ENCODE data around the gene SSBP3. TPM values are rescaled to one million over a fixed set of nuclear protein-coding genes. Genes with fewer than 3 reads are reported as not detected.
"Not testable (repeated sequence)": the region's sequence is repeated elsewhere in the genome, so short reads cannot be mapped to it uniquely, and the experiment has no call there.

SSBP3 gene
- total and polyA plus RNA-seq, 5 experiments from 2014 or later = 16.1 to 93.8 (median 19.8) TPM

DNA sequence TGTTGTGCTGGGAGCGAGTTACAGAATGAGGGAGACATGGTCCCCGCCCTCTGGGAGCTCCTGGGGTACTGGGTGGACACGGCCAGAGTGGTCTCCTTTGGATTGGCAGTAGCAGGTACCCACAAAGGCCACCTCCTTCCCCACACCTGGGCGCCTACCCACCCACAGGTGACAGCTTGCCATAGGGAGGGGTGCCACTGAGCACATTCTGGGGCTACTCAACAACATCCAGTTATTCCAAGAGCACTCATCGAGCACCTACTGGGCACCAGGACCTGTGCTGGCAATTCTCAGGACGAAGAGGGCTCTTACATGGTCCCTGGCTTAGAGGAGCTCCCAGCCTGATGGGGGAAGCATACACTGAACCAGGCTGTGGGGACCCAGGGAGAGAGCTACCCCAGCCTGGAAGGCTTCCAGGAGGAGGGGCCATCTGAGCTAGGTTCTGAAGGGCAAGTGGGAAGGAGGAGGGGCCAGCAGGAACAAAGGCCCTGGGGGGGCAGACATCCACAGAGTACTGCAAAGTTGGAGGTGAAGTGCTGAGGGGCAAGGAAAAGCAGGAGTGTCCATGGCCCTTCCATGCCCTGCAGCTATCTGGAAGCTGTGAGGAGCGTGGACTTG lies 184.2 kb downstream of the SSBP3 start:
- no peaks in the 10 kb centered on the region for H3K9me3 Mint-ChIP-seq
- ATAC-seq = peak in 1 of 2 donors; percentile 36
- H3K27ac Mint-ChIP-seq = peak overlapping the region in 5 of 10 donors; percentile 44 to 92 (median 52)
- H3K36me3 Mint-ChIP-seq = peaks cover 7 to 54% (median 10%) of the 10 kb centered on the region in 3 donors
- no peak for DNase-seq
- no peaks in the 10 kb centered on the region for H3K27me3 Mint-ChIP-seq
- H3K4me3 Mint-ChIP-seq = no peak overlapping the region
- POLR2A ChIA-PET = interaction anchor here (0.6 to 1.4 kb wide), 2 partner anchors 185 to 268 kb away, joined by 4 to 6 read pairs; no protein-coding TSS in a partner anchor
- peaks cover 7 to 40% (median 15%) of the 10 kb centered on the region in 4 donors for H3K4me1 Mint-ChIP-seq

DNA sequence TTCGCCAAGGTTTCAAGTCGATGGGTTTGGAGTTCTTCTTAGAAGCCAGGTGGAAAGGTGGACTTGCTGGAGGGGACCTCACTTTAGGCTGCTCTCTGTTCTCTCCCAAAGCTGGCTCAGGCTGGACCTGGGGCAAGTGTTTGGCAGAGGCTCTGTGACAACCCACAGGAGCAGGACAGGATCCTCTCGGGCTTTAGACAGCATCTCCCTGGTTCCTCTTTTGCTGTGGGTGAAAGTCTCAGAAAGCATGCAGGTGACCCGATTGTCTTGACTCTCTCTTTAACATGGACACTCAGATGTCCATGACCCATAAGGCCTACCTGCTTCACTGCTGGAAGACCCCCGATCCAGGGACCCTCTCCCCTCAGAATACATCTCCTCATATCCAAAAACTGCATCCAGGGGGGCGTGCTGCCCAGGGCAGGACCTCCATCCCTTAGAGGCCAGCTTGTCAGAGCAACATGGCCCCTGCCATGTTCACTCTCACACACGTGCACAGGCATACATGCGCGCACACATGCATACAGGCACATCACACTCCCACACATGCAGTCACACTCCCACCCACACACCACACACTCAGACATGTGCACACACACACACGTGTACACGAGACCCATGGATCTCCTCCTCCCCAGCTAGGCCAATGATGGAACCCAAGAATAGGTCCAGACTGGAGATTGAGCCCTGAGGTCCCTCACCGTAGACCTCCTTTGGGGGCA lies 184.9 kb downstream of the SSBP3 start:
- peaks cover 7 to 40% (median 16%) of the 10 kb centered on the region in 4 donors for H3K4me1 Mint-ChIP-seq
- H3K27me3 Mint-ChIP-seq = no peaks in the 10 kb centered on the region
- POLR2A ChIA-PET = interaction anchor here (0.6 to 1.4 kb wide), 2 partner anchors 186 to 268 kb away, joined by 4 to 6 read pairs; no protein-coding TSS in a partner anchor
- H3K27ac Mint-ChIP-seq = peak overlapping the region in 8 of 10 donors; percentile 36 to 81 (median 50)
- ATAC-seq = peak in 1 of 2 donors; percentile 31
- H3K36me3 Mint-ChIP-seq = peaks cover 7 to 56% (median 10%) of the 10 kb centered on the region in 3 donors
- DNase-seq = no peak
- no peaks in the 10 kb centered on the region for H3K9me3 Mint-ChIP-seq
- H3K4me3 Mint-ChIP-seq = no peak overlapping the region

GRCh38 chr1:54220004-54220811 lies 186.0 kb downstream of the SSBP3 start:
- Mint-ChIP-seq H3K4me1 (peaks cover 7 to 40% (median 16%) of the 10 kb centered on the region in 4 donors), H3K36me3 (peaks cover 7 to 58% (median 10%) of the 10 kb centered on the region in 3 donors), H3K4me3 (no peak overlapping the region), H3K27me3 (no peaks in the 10 kb centered on the region), H3K9me3 (no peaks in the 10 kb centered on the region), H3K27ac (peak overlapping the region in 9 of 10 donors; percentile 4 to 67 (median 43))
- POLR2A ChIA-PET = no interaction called here
- DNase-seq (no peak), ATAC-seq (no peak)

GRCh38 chr1:54219688-54220003 lies 186.5 kb downstream of the SSBP3 start:
- DNase-seq (no peak), ATAC-seq (no peak)
- H3K27me3 Mint-ChIP-seq = no peaks in the 10 kb centered on the region
- H3K4me1 Mint-ChIP-seq = peaks cover 7 to 40% (median 16%) of the 10 kb centered on the region in 4 donors
- POLR2A ChIA-PET = no interaction called here
- H3K36me3 Mint-ChIP-seq = peaks cover 7 to 58% (median 10%) of the 10 kb centered on the region in 3 donors
- H3K27ac Mint-ChIP-seq = peak overlapping the region in 8 of 10 donors; percentile 4 to 67 (median 40)
- H3K4me3 Mint-ChIP-seq = no peak overlapping the region
- H3K9me3 Mint-ChIP-seq = no peaks in the 10 kb centered on the region

GRCh38 chr1:54218883-54219687 lies 187.1 kb downstream of the SSBP3 start:
- ATAC-seq (no peak), DNase-seq (no peak)
- Mint-ChIP-seq H3K27me3 (no peaks in the 10 kb centered on the region), H3K27ac (peak overlapping the region in 8 of 10 donors; percentile 14 to 82 (median 55)), H3K4me3 (no peak overlapping the region), H3K9me3 (no peaks in the 10 kb centered on the region), H3K4me1 (peaks cover 7 to 37% (median 16%) of the 10 kb centered on the region in 4 donors), H3K36me3 (peaks cover 7 to 63% (median 10%) of the 10 kb centered on the region in 3 donors)
- POLR2A ChIA-PET = interaction anchor here (0.6 kb wide), 1 partner anchor 16 kb away, joined by 7 read pairs; no protein-coding TSS in a partner anchor

- H3K4me1 Mint-ChIP-seq = peaks cover 1 to 20% (median 8%) of the 10 kb centered on the region in 4 donors
- H3K4me3 Mint-ChIP-seq = no peak overlapping the region
- no peaks in the 10 kb centered on the region for H3K27me3 Mint-ChIP-seq
- no peak for ATAC-seq
- H3K9me3 Mint-ChIP-seq = no peaks in the 10 kb centered on the region
- POLR2A ChIA-PET = no interaction called here
- peaks cover 10 to 93% (median 25%) of the 10 kb centered on the region in 3 donors for H3K36me3 Mint-ChIP-seq
- DNase-seq = no peak
- peak overlapping the region in 4 of 10 donors; percentile 4 to 22 (median 12) for H3K27ac Mint-ChIP-seq
Measured at GRCh38 chr1:54215523-54215922, 190.7 kb downstream of the SSBP3 start.

- DNase-seq (no peak), ATAC-seq (no peak)
- Mint-ChIP-seq H3K9me3 (no peaks in the 10 kb centered on the region), H3K27ac (peak overlapping the region in 2 of 10 donors; percentile 20 to 80), H3K36me3 (peaks cover 11 to 95% (median 37%) of the 10 kb centered on the region in 3 donors), H3K27me3 (no peaks in the 10 kb centered on the region), H3K4me3 (no peak overlapping the region), H3K4me1 (peaks cover 1 to 11% (median 5%) of the 10 kb centered on the region in 4 donors)
- POLR2A ChIA-PET = interaction anchor here (1.6 kb wide), 1 partner anchor 13 kb away, joined by 4 read pairs; the partner anchor contains the start of genes CYB5RL and MRPL37
Measured at GRCh38 chr1:54212872-54213271, 193.3 kb downstream of the SSBP3 start.

DNA sequence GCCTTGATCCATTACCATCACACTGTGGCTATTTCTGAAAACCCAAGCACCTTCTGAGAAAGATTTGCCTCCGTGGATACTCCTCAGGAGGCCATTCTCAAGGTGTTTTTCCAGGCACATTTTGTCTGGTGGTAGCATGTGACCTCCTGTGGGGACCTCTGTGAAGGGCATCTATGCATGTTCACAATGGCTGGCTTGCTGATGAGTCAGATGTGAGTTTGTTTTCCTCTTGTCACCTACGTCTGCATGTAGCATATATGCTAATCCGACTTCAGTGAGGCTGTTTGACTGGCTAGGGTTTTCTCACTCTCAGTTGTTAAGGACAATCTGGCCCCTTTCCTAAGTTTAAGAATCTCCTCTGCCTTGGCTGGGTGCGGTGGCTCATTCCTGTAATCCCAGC lies 198.3 kb downstream of the SSBP3 start:
- H3K27me3 Mint-ChIP-seq, ATAC-seq, POLR2A ChIA-PET, H3K9me3 Mint-ChIP-seq, H3K4me3 Mint-ChIP-seq, DNase-seq: not testable (repeated sequence)
- Mint-ChIP-seq H3K27ac (peak overlapping the region in 2 of 10 donors; percentile 5 to 62), H3K36me3 (peaks cover 13 to 93% (median 51%) of the 10 kb centered on the region in 3 donors), H3K4me1 (peaks cover 3 to 16% (median 12%) of the 10 kb centered on the region in 4 donors)

DNA sequence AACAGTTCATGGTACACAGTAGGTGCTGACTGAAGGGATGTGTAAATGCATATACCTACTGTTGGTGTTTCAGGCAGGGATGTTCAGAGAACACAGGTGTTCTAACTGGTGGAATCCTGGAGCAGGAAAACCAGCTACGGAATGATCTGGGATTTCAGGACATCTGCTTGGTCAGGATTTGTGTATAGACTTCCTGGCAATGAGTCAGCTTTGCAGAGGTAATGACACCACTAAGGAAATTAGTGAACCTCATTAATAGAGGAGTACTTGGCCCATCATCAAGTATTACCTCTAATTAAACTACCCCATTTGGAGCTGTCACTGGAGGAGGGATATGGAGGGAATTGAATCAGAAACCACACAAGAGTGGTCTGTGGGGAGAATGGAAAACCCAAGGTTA lies 198.9 kb downstream of the SSBP3 start:
- H3K27ac Mint-ChIP-seq = no peak overlapping the region
- no peaks in the 10 kb centered on the region for H3K9me3 Mint-ChIP-seq
- H3K4me3 Mint-ChIP-seq = no peak overlapping the region
- DNase-seq (no peak), ATAC-seq (no peak)
- peaks cover 9 to 22% (median 16%) of the 10 kb centered on the region in 4 donors for H3K4me1 Mint-ChIP-seq
- POLR2A ChIA-PET = no interaction called here
- H3K27me3 Mint-ChIP-seq = no peaks in the 10 kb centered on the region
- peaks cover 13 to 92% (median 49%) of the 10 kb centered on the region in 3 donors for H3K36me3 Mint-ChIP-seq

DNA sequence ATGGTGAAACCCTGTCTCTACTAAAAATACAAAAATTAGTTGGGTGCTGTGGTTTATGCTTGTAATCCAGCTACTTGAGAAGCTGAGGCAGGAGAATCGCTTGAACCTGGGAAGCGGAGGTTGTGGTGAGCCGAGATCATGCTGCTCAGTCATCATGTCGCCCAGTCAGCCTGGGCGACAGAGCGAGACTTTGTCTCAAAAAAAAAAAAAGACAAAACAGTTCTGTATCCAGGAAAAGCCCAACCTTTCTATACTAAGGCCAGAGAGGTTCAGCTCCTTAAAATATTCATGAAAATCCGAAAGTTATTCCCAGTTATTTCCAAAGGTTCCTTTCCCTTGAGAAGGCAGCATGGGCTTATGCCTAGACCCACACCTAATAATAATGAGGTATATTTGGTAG lies 202.0 kb downstream of the SSBP3 start:
- H3K27me3 Mint-ChIP-seq = no peaks in the 10 kb centered on the region
- no peak overlapping the region for H3K4me3 Mint-ChIP-seq
- no peaks in the 10 kb centered on the region for H3K9me3 Mint-ChIP-seq
- H3K4me1 Mint-ChIP-seq = peaks cover 13 to 47% (median 34%) of the 10 kb centered on the region in 4 donors
- no peak for DNase-seq
- no peak overlapping the region for H3K27ac Mint-ChIP-seq
- POLR2A ChIA-PET = no interaction called here
- peaks cover 13 to 65% (median 26%) of the 10 kb centered on the region in 3 donors for H3K36me3 Mint-ChIP-seq
- no peak for ATAC-seq

GRCh38 chr1:54200519-54200997 lies 205.6 kb downstream of the SSBP3 start:
- Mint-ChIP-seq H3K4me3 (peak overlapping the region; percentile 88 to 97 (median 93)), H3K27me3 (no peaks in the 10 kb centered on the region), H3K9me3 (no peaks in the 10 kb centered on the region), H3K4me1 (peaks cover 18 to 44% (median 38%) of the 10 kb centered on the region in 4 donors), H3K36me3 (peaks cover 0 to 34% (median 11%) of the 10 kb centered on the region in 3 donors), H3K27ac (peak overlapping the region; percentile 83 to 94 (median 92))
- POLR2A ChIA-PET = interaction anchor here (0.9 to 1.4 kb wide), 6 partner anchors 11 to 289 kb away, joined by 3 to 8 read pairs (median 4); partner anchors contain the start of genes IFT25 and SSBP3
- DNase-seq (no peak), ATAC-seq (no peak)

Data from naive thymus-derived CD8-positive, alpha-beta T cell (primary cell).